DMS79 (cell line): ENCODE measurements around the gene ARHGAP32.
A peak's percentile ranks its signal among the peaks of the same experiment; 100 is the strongest.

Source experiments
- DNase-seq: peaks from one replicate; lab custom pipeline; 2025; lab: John Stamatoyannopoulos, UW

ARHGAP32 gene

DNA sequence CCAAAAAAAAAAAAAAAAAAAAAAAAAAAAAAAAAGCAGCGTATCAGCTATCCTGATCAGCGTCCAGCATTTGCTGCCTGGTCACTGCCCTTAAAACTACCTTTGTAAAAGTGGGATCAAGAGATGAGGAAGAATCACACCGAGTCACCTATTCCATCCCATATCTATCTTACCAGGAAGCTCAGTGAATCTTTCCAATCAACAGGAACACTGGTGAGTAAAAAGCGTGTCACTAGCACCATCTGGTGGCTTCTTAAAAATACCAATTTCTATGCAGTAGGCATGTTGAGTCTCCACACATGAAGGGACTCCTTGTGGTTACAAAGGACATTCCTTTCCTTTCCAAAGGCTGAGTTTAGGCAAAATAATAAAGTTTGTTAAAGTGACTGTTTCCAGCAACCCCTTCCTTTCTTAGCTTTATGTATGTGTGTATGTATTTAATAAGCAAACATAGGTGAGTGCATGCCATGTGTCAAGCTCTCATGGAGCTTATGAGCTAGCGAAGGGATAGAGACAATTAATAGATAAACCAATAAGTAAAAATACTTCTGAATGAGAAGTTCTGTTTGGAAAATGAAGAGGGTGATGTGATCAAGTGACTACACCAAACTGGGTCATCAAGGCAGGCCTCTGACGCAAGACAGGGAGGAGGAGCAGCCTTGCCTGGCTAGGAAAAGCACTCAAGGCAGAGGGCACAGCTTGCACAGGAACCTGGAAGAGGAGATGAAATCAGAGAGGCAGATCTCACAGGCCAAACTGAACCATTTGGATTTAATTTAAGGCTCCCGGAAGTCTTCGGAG lies 235.5 kb downstream of the ARHGAP32 start:
- peak; percentile 41 for DNase-seq

DNA sequence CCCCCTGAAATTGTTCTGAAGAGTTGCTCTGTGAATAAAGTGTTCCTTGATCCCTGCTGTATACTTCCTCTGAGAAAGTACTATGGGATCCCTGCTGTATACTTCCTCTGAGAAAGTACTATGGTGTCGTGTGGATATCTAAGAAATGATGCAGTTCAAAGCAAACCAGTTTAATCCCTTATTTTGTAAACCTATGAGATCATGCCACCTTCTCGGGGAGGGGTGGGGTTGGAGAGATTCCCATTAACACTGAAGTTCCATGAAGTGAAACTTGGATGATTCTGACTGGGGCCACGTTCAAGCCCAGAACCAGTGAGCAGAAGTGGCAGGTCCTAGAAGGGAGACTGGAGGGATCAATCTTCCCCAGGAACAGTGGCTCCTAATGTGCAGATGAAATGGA lies 236.5 kb downstream of the ARHGAP32 start:
- no peak for DNase-seq

DNA sequence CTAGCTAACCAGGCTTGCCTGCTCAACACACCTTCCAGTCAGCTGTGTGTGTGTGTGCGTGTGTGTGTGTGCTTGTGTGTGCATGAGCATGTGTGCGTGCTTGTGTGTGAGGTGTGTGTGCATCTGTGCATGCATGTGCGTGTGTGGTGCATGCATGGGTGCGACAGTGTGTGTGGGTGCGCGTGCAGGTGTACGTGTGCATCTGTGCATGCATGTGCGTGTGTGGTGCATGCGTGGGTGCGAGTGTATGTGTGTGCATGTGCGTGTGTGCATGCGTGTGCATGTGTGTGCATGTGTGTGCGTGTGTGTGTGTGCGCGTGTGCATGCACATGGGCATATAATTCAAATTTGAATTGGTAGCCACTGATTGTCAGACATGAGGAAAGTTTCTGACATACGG lies 239.0 kb downstream of the ARHGAP32 start:
- no peak for DNase-seq

DNA sequence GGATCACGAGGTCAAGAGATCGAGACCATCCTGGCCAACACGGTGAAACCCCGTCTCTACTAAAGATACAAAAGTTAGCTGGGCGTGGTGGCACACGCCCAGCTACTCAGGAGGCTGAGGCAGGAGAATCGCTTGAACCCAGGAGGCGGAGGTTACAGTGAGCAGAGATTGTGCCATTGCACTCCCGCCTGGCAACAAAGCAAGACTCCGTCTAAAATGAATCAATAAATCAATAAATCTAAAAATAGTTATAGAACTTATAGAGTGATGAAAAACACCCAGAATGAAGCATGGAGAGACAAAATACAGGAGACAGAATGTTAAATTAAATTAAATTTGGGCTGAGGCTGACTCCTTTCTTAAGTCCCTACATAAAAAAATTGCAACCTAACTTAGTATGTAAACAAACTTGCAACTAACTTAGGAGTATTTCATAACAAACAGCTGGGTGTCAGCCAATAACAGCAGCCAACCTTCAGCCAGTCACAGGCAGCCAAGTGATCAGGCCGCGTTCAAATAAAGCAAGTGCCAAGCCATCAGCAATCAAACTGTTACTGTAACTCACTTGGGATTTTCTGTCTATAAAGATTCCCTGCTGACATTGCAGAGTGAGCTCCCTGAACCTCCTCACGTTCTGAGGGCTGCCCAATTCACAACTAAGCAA lies 242.2 kb downstream of the ARHGAP32 start:
- no peak for DNase-seq

DNA sequence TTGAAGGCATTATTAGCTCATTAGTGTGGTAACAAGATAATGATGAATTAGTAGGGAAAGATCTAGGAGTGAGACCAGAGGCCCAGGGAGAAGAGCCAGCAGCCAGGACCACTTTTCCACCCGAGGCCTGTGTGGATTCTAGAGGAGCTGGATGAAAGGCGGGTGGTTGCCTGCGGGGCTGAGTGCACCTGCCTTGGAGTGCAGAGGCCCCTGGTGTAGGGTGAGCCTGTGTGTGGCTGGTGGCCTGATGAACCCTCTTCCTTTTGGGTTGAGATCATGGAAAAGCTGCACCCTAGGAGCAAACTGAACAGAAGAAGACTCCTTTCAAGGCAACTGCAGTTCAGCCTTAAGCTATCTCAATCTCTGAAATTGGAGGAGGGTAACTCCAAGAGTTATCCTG lies 243.5 kb downstream of the ARHGAP32 start:
- DNase-seq, result no peak

DNA sequence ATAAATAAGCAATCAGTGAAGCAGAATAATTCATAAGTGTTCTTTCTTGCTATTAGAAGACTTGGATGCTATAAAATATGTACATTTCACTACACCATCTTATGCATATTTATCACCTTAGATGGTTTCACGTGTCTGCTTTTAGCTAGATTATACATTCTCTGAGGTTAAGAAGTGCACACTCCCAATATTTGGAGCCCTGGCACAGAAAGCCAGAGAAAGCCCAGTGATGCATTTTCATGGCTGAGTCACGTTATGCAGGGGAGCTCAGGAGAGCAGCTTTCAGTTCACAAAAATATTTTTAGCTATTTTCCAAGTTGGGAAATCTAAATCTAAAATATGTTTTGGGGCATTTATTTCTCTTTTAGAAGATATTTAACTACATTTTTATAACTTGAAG lies 244.4 kb downstream of the ARHGAP32 start:
- no peak for DNase-seq

DNA sequence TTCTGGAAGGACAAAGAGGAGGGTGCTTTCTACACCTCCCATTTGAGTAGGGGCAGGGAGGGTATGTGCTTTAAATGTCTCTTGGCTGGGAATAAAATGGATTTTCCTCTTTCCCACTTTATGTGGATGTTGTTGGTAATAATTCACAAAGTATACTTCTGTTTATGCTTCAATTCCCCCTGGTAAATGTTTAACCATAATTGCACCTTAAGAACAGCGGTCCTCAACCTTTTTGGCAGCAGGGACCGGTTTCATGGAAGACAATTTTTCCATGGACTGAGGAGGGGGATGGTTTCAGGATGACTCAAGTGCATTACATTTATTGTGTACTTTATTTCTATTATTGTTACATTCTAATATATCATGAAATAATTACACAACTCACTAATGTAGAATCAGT lies 245.5 kb downstream of the ARHGAP32 start:
- DNase-seq, result no peak

DNA sequence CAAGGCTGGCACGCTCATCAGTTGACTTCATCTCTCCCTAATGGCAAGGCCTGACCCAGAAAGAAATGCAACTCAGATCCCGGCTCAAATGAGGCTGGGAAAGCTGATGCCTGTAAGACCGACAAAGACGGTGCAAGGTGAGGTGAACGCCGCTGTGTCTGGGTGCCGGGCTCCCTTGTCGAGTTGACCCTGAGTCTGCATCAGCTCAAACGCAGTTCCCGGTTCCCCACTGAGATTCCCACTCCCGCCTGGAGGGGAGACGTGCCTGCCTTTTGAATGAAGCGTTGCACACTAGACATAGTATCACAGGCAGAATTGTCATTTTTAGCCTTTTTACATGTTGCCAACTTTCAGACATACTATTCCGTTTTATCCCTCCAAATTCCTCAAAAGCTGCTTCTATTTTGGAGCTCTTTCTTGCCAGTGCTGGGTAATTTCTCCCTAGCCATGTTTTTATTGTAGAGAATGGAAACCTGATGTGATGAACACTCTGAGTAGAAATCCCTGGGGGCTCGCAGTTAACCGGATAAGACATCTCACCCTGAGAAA lies 248.6 kb downstream of the ARHGAP32 start:
- no peak for DNase-seq

DNA sequence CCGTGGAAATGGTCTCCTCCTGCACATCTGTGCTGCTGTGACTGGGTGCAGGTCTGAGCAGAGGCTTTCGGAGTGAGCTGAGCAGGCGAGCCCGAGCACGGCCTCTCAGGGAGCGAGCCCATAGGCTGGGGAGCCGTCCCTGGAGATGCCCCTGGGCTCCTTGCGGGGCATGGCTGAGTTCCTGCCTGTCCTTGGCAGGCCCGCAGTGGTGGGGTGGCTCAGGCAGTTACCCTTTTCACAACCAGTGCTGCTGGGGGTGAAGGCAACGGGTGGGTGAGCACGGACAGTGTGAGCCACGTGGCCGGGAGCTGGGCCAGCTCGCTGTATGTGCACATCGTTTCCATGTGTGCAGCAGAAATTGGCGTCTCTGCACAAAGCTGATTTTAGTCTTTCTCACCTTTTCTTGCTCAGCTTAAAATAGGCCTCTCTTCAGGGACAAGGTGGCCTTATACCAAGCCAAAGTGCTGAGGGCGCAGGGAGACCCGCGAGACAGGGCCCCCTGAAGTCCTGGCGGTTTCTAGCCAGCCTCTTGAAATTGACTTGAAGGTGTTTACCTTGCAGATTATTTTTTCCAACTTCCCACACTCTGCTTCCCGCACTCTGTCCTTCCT lies 249.2 kb downstream of the ARHGAP32 start, which contains the start of gene TP53AIP1:
TP53AIP1 (minus strand) TSS at position 55 of the 611 bp plus-strand sequence. CDS start 5,053 bp downstream, outside the sequence.
- no peak for DNase-seq

DNA sequence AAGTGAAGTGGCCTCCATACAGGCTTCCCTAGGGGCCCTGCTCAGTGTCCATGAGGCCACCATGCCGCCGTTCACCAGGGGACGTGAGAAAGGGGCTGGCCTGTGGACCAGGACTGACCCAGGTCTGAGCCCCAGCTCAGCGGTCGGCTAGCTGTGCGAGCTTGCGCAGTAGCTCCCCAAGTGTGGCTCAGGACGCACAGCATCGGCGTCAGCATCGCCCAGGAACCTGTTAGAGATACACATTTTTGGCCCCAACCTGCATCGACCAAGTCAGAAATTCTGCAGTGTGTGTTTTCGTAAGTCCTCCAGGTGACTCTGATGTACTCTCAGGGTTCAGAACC lies 249.9 kb downstream of the ARHGAP32 start:
- no peak for DNase-seq

DNA sequence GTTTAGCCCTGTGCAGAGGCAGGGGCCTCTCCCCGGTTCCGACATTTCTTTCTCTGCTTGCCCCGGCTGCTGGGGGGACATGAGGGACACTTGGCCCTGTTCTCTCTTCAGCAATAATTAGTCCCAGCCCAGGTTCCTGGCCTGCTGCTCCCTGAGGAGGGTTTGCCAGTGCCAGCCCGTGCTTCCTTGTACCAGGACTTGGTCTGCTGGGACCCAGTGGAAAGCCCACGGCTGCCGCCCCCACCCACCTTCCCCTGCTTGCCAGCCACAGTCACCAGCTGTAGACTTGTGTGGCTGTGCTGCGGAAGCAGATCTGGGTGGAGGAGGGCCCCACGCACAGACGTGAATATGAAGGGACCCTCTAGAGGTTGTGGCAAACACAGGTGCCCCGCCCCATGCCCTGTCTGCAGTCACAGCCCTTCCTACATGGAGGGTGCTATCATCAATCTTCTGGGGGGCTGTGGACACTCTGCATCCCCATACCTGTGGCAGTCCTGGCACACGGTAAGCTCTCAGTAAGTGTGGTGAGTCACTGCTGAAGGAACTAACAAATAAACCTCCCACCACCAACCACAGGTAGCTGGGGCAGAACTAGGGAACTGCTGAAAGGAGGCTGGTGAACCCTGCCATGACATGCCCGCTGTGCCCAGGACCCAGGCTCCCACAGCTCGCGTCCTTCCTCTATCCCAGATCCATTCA lies 250.4 kb downstream of the ARHGAP32 start:
- no peak for DNase-seq

DNA sequence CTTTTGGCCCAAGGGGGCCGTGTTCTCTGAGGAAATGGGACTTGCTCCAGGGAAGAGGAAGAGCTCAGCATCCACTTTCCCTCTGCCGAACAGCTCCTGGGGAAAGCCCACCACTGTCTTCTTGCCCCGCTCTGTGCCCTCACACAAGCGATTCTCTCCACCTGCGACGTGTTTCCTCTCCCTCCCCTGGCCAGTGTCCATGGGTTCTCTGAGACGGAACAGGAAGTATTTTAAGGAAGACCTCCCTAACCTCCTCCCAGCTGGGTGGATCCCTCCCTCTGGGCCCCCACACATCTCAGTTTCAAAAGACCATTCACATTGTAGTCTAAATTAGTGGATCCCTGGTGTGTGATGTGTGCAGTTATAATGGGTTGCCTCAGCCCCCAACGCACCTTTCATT lies 251.0 kb downstream of the ARHGAP32 start:
- DNase-seq, result no peak

DNA sequence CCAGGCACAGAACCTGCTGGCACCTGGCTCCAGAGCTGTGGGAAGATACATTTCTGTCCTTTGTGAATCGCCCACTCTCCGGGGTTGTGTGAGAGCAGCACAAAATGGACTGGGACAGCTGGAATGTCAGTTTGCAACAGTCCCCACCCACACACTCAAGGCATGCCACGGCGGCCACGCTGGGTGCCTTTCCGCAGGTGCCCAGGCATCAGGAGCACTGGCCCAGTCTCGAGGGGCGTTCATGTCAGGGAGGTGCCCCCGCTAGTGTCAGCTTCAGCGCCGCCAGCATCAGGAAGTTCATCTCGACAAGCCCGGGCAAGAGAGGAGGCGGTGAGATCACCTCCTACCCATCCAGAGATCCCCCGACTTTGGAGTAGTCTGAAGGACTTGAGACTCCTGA lies 251.5 kb downstream of the ARHGAP32 start:
- peak; percentile 66 for DNase-seq

DNA sequence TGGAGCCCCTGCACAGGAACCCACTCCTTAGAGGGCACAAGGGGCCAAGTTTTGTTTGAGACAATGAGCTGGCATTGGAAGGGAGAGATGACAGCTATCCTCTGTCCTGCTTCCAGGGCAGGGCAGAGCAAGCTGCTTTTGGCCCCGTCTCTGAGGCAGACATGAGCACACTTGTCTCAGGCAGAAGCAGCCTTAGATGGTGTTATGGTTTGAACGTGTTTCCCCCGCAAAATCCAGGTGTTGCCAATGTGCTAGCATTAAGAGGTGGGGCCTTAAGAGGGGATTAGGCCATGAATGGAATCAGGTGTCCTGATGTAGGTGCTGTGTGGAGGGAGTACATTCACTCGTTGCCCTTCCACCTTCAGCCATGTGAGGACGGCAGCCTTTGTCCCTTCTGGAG lies 252.0 kb downstream of the ARHGAP32 start:
- DNase-seq, result no peak

DNA sequence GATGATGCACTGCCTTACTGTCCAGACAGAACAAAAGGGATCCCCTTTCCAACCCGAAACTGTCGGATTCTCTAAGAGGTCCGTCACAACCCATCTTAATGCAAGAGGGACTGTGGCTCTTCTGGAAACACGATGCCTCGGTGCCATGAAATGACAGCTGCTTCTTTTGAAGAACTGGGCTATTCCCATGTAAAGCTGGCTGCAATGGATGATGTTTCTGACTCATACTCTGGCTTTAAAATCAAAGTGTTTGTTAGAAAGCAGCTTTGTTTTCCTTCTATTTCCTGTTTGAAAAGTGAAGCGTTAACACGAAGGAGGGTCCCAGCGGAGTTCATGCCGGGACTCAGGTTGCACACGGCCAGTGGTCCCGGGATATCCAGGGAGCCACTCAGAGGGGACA lies 252.5 kb downstream of the ARHGAP32 start:
- no peak for DNase-seq

DNA sequence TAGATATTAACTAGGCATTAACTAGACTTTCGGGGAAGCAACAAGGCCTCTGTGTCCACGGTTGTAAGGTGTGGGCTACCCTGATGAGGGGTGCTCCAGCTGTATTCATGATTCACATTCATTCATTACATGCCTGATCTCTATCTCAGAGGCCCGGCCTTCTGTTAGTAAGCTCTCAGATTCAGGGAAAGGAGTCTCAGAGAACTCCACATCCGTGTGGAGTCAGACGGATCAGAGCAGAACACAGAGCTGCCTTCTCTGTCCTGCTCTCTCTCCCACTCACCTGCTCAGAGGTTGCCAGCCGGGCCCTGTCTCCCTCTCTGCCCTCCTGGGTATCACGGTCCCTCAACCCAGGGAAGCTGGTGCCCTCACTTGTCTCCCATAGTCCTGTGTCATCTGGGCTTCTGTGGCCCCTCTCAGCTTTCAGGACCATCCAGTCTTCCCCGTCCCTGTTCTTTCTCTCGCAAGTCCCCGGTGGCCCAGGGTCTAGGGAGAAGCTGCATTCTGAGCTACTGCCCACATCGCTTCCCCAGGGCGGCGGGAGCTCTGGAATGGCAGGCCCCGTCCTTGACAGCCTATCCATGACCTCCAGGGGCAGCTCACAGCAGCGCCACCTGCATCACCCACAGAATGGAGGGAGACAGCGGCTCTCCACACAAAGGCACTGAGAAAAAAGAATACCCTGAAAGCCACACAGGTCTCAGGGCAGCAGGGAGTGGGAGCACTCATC lies 253.8 kb downstream of the ARHGAP32 start:
- no peak for DNase-seq

DNA sequence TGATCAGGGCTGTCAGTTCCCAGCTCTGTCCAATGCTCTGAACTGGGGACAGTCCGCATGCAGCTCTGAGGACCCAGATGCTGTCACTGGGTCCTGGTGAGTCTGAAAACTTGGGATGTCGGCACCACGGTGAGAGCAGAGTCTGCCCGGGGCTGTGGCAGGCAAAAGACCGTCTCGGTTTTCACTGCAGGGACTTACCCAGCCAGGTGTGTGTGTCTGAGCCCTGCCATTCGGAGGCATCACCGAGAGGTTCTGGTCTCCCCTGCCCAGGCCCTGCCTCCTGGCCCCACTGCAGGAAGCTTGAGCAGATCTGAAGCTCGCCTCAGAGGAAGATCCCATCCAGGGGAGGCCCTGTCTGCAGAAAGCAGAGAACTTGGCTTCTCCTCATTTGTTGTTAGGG lies 254.6 kb downstream of the ARHGAP32 start:
- DNase-seq, result no peak

DNA sequence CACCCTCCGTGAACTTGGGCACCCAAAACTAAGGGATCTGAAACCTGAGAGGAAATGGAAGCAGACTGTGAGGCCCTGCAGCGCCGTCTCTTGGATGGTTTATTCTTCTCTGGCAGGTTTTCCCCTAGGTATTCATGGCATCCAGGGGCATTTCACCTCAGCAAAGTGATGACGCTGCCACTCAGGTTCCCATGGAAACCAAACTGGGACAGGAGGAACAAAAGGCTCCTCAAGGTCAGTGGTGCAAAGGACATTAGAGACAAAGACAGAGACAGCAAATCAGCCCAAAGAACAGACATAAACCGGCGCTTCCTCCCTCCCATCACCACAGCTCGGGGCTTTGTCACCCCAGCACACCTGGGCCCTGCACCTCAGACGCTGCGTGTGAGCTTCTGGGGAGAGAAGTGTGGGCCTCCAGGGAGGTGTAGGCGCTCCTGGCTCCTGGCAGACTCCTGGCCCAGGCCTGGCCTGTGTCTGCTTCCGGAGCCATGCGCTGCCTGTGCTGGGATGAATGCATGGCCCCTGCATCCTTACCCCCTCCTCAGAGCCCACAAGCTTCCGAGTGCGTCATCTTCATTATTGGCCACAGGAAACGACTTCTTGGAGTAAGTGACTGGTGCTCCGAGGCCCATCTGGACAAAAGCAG lies 255.4 kb downstream of the ARHGAP32 start:
- DNase-seq, result peak; percentile 50

DNA sequence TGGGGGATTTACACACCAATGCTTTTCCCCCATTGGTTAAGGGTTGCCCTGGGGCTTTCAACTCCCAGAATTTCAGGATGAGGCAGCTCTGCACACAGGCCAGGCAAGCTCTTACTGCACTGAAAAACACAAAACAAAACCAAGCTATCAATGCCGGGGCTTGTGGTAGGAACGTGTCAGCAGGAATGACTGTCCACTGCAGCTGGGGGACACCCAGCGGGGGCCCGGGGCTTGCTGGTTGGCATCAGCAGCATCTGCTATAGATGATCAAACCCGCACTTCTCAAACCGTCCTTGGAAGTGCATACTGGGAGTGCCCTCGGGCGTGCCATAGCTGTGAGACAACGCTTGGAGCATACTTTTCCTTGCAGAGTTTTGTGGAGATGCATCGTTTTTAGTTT lies 257.2 kb downstream of the ARHGAP32 start:
- no peak for DNase-seq

DNA sequence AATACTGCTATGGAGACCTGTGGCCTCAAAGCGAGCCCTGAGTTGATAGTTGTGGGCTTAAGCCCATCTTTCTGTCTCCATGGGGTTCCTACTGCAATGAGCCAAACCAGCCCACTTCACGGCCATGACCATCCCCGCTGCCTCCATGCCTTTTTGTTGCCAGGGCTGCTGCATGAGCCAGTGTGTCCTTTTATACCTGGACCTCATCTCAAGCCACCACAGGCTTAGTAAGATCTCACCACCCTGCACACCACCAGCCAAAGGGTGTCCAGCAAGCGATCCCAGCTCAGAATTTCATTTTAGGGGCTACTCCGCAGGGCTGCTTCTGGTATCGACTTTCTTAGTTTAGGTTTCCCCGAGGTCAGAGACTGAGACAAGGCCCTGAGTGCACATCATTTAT lies 257.8 kb downstream of the ARHGAP32 start:
- no peak for DNase-seq
